Psoas muscle (tissue), 8 donors: ENCODE results near the gene TRIM69. TPM values are rescaled to one million over a fixed set of nuclear protein-coding genes. Genes with fewer than 3 reads are reported as not detected.
"Not testable (repeated sequence)": the region's sequence is repeated elsewhere in the genome, so short reads cannot be mapped to it uniquely, and the experiment has no call there.

Experiments
- ATAC-seq, 4 donors: fragments of 200-7000 bp; cut with Tn5 transposase; one replicate each; pipeline ENCODE4 v1.9.1; 2020; ENCODE audit warnings: moderate library complexity in 3 of 4, mild to moderate bottlenecking in 2 of 4
- DNase-seq, 2 donors: peaks; one replicate each; pipeline ENCODE4 v3.0.0-alpha.2; 2020
- H3K27ac ChIP-seq: fragments of 200-600 bp; one replicate; pipeline ENCODE4 v1.8.0; 2022
- H3K27me3 ChIP-seq, 3 donors: fragments of 200-600 bp in 1 of 3; one replicate each; pipeline versions ENCODE4 v1.6.1 to v1.8.0; 2013 to 2022; ENCODE audit warnings: low read length in 2 of 3, mild to moderate bottlenecking in 2 of 3, moderate library complexity in 1 of 3; ENCODE audit not compliant: insufficient read depth in 3 of 3
- H3K36me3 ChIP-seq, 2 donors: fragments of 200-600 bp in 1 of 2; one replicate each; pipeline versions ENCODE4 v1.6.1 to v1.8.0; 2013 to 2022; ENCODE audit warnings: low read depth in 1 of 2, mild to moderate bottlenecking in 1 of 2, moderate library complexity in 1 of 2; ENCODE audit not compliant: insufficient read depth in 1 of 2
- H3K4me1 ChIP-seq: fragments of 200-600 bp; one replicate; pipeline ENCODE4 v1.8.0; 2022
- H3K4me3 ChIP-seq: fragments of 200-600 bp; one replicate; pipeline ENCODE4 v1.8.0; 2022; ENCODE audit warnings: mild to moderate bottlenecking
- H3K9me3 ChIP-seq: fragments of 200-600 bp; one replicate; pipeline ENCODE4 v1.8.0; 2022
- WGBS, 3 donors: extraction: QIAGEN DNeasy Blood & Tissue Kit; methylation state at CpG; one replicate each; pipeline versions ENCODE4 v1.1.6 to v1.1.7; 2013; 5-methylcytosine and 5-hydroxymethylcytosine counted together
- intact Hi-C, 2 donors: fragments of 100-400 bp; cut with DNase I; formaldehyde crosslinking; loops; one replicate each; pipeline versions ENCODE4 v1.11.0 to v1.14.2; 2022
- polyA plus RNA-seq, 3 donors: library from polyadenylated mRNA; stranded (reverse); fragments of 200-250 nt; gene quantifications; one replicate each; pipeline ENCODE4 v1.2.3, GENCODE V29; 2013
- total RNA-seq, 4 donors: library from RNA; stranded (reverse); fragmentation: NEBNext Ultra II Directional in 2 of 4; extraction: Animal tissue kit (Norgen Biotek cat#: 25700) in 2 of 4; gene quantifications; one replicate each; pipeline versions ENCODE4 v1.2.1 to v1.2.4, GENCODE V29; 2021 to 2023
- TF ChIP-seq, protein P1 (sequence below): fragments of 200-600 bp; IDR thresholded peaks from one replicate; pipeline ENCODE4 v1.8.0; 2022; ENCODE audit warnings: antibody characterized with exemption
- donor health status: healthy with polysubstance abuse.
- donor health status: DM: no; HTN: no; CAD: no; lungs with moderate emphysema.
- donor health status: Bipolar disorder and iron deficiency.
- donor health status: healthy.
- donor health status: DM: yes; HTN: yes; CAD: no.
- donor health status: DM: no; HTN: no; CAD: no.
- donor health status: DM: no; HTN: no; CAD: no.
- donor health status: DM: yes; HTN: yes; CAD: no.

The TRIM69 gene
- total and polyA plus RNA-seq, 7 donors: 22.3 to 39.0 (median 29.7) TPM

DNA sequence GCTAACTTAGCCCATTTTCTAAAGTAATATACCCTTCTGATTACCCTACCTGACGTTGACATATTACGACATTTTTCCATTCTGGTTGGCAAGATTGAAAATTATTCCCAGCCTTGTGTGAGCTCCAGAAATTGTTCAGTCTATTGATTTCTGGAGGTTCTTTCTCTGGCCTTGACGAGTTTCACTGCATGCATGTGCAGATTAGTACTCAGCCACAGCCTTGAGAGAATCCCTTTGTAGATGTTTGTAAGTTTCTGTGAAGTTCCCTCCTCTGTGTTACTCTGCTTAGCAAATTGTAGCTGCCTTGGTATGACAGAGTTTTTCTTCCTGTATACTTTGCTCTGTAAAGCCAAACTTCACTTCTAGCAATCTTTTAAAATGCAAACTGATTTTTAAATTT is 27.5 kb downstream of the TRIM69 start:
- no peak for DNase-seq
- Histone ChIP-seq H3K9me3 (no peaks in the 10 kb centered on the region), H3K4me3 (no peak overlapping the region), H3K27ac (no peak overlapping the region), H3K4me1 (no peaks in the 10 kb centered on the region), H3K36me3 (no peaks in the 10 kb centered on the region), H3K27me3 (no peaks in the 10 kb centered on the region)
- 85 to 86% (median 85%) methylated on average over 3 of the region's 3 CpGs for WGBS, 3 donors
- no peak for ATAC-seq
- TF ChIP-seq, protein P1, sequence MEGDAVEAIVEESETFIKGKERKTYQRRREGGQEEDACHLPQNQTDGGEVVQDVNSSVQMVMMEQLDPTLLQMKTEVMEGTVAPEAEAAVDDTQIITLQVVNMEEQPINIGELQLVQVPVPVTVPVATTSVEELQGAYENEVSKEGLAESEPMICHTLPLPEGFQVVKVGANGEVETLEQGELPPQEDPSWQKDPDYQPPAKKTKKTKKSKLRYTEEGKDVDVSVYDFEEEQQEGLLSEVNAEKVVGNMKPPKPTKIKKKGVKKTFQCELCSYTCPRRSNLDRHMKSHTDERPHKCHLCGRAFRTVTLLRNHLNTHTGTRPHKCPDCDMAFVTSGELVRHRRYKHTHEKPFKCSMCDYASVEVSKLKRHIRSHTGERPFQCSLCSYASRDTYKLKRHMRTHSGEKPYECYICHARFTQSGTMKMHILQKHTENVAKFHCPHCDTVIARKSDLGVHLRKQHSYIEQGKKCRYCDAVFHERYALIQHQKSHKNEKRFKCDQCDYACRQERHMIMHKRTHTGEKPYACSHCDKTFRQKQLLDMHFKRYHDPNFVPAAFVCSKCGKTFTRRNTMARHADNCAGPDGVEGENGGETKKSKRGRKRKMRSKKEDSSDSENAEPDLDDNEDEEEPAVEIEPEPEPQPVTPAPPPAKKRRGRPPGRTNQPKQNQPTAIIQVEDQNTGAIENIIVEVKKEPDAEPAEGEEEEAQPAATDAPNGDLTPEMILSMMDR: no peak
- intact Hi-C loops: no loop called here

DNA sequence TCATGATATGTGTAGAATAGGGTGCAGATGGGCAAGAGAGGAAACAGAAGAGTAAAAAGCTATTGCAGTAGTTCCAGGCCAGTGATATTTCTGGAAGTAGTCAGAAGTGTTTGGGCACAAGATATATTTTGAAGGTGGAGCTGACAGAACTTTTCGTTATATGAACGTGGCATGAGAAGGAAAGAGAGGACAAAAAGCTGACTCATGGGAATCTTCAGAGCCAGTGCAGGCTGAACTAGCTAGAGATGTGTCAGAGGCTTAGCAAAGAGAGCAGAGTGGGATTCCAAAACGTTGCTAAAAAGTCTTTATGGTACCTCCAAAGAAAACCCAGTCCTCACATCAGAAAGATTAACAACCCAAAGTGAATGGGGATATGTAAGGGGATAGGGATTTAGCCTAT is 28.7 kb downstream of the TRIM69 start:
- Histone ChIP-seq H3K36me3 (no peaks in the 10 kb centered on the region), H3K4me3 (no peak overlapping the region), H3K27me3 (no peaks in the 10 kb centered on the region), H3K9me3 (no peaks in the 10 kb centered on the region), H3K4me1 (no peaks in the 10 kb centered on the region), H3K27ac (no peak overlapping the region)
- WGBS, 3 donors: 28 to 37% (median 34%) methylated on average over 3 of the region's 3 CpGs
- intact Hi-C loops: no loop called here
- DNase-seq (no peak), ATAC-seq (no peak)
- TF ChIP-seq, protein P1: no peak

DNA sequence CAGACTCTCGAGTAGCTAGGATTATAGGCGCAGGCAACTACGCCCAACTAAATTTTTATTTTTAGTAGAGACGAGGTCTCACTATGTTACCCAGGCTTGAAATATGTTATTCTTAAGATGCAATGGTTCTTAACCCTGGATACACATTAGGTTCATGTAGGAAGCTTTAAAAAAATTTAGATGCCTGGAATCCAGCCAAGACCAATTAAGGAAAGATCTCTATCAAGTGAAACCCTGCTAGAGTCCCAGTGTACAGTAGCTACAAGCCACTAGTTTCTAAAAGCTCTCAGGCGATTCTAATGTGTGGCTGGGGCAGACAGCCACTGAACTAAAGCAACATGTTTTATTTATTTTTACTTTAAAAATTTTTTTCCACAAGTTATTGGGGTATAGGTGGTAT is 33.2 kb downstream of the TRIM69 start:
- H3K36me3 ChIP-seq: no peaks in the 10 kb centered on the region
- TF ChIP-seq, protein P1: no peak
- H3K4me3 ChIP-seq: no peak overlapping the region
- H3K4me1 ChIP-seq: no peaks in the 10 kb centered on the region
- WGBS, 3 donors: 80 to 89% (median 89%) methylated on average over 5 of the region's 5 CpGs
- peaks cover 8% of the 10 kb centered on the region for H3K9me3 ChIP-seq
- DNase-seq (no peak), ATAC-seq (no peak)
- H3K27me3 ChIP-seq: no peaks in the 10 kb centered on the region
- intact Hi-C loops: no loop called here
- no peak overlapping the region for H3K27ac ChIP-seq

DNA sequence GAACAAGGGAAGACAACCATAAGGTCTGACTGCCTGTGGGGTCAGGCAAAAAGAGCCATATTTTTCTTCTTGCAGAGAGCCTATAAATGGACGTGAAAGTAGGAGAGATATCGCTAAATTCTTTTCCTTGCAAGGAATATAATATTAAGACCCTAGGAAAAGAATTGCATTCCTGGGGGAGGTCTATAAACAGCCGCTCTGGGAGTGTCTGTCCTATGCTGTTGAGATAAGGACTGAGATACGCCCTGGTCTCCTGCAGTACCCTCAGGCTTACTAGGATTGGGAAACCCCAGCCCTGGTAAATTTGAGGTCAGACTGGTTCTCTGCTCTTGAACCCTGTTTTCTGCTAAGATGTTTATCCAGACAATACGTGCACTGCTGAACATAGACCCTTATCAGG is 34.4 kb downstream of the TRIM69 start:
- intact Hi-C loops, H3K4me3 ChIP-seq, H3K4me1 ChIP-seq, ATAC-seq, H3K36me3 ChIP-seq, H3K9me3 ChIP-seq, DNase-seq, H3K27me3 ChIP-seq, H3K27ac ChIP-seq: not testable (repeated sequence)
- WGBS, 3 donors: 71 to 79% (median 71%) methylated on average over 5 of the region's 5 CpGs

DNA sequence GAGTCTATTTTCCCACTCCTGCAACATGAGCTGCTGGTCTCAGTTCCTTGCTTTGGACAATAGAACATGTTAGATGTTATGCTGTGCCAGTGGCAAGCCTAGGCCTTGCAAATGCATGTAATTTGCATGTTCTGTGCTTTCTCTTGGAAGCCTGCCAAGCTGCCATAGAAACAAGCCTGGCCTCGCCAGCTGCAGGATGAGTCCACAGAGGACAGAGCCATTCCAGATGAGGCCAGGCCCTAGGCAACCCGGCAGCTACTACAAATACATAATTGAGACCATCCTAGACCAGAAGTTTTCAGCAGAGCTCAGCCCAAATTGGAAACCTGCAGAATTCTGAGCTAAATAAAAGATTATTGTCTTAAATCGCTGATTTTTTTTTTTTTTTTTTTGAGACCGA is 39.6 kb downstream of the TRIM69 start:
- 36 to 48% (median 37%) methylated on average over 4 of the region's 4 CpGs for WGBS, 3 donors
- H3K4me1 ChIP-seq: no peaks in the 10 kb centered on the region
- ATAC-seq (no peak), DNase-seq (no peak)
- H3K9me3 ChIP-seq: peaks cover 4% of the 10 kb centered on the region
- H3K27me3 ChIP-seq: no peaks in the 10 kb centered on the region
- H3K36me3 ChIP-seq: no peaks in the 10 kb centered on the region
- no peak overlapping the region for H3K4me3 ChIP-seq
- intact Hi-C loops: no loop called here
- TF ChIP-seq, protein P1: no peak
- H3K27ac ChIP-seq: no peak overlapping the region
